OCI-LY1 (cell line): Measurements from ENCODE around the gene HOXB7.

Experiments
- H2AFZ ChIP-seq: fragments of 200-600 bp; sonication (generic), shearing (Covaris generic); 2 replicates; pipeline ENCODE4 v1.6.0; 2014; ENCODE audit warnings: antibody characterized with exemption, mild to moderate bottlenecking, low read length
- H3F3A ChIP-seq: fragments of 200-600 bp; sonication (generic), shearing (Covaris generic); 2 replicates; pipeline ENCODE4 v1.6.0; 2014; ENCODE audit warnings: mild to moderate bottlenecking, antibody characterized with exemption, low read length, moderate library complexity; ENCODE audit not compliant: insufficient read depth
- H3K27ac ChIP-seq: fragments of 200-600 bp; sonication (generic); 2 replicates; pipeline ENCODE4 v1.5.1; 2014; ENCODE audit warnings: low read length, mixed run types, mild to moderate bottlenecking, low read depth; ENCODE audit not compliant: poor library complexity, severe bottlenecking
- H3K27me3 ChIP-seq: fragments of 200-600 bp; sonication (generic); 2 replicates; pipeline ENCODE4 v1.6.0; 2014; ENCODE audit warnings: antibody characterized with exemption, mild to moderate bottlenecking, low read length, moderate library complexity; ENCODE audit not compliant: insufficient read depth
- H3K36me3 ChIP-seq: fragments of 200-600 bp; sonication (generic); 2 replicates; pipeline ENCODE4 v1.6.1; 2014; ENCODE audit warnings: mild to moderate bottlenecking, antibody characterized with exemption, low read length, moderate library complexity, mixed read lengths; ENCODE audit not compliant: insufficient read depth
- H3K4me1 ChIP-seq: fragments of 200-600 bp; sonication (generic); 2 replicates; pipeline ENCODE4 v1.5.1; 2014; ENCODE audit warnings: mild to moderate bottlenecking, low read length, moderate library complexity; ENCODE audit not compliant: insufficient read depth, severe bottlenecking
- H3K4me2 ChIP-seq: fragments of 200-600 bp; sonication (generic), shearing (Covaris generic); 2 replicates; pipeline ENCODE4 v1.6.1; 2014; ENCODE audit warnings: low read length
- H3K4me3 ChIP-seq: fragments of 200-600 bp; sonication (generic); 2 replicates; pipeline ENCODE4 v1.5.1; 2014; ENCODE audit warnings: low read length, low read depth, mild to moderate bottlenecking, mixed read lengths; ENCODE audit not compliant: poor library complexity, severe bottlenecking
- H3K79me2 ChIP-seq: fragments of 200-600 bp; shearing (Covaris generic); 2 replicates; pipeline ENCODE4 v1.6.1; 2016; ENCODE audit warnings: mixed run types, low read length, mixed read lengths; ENCODE audit not compliant: insufficient read depth
- H3K9ac ChIP-seq: fragments of 200-600 bp; sonication (generic), shearing (Covaris generic); 2 replicates; pipeline ENCODE4 v1.6.1; 2014; ENCODE audit warnings: mild to moderate bottlenecking, low read length, mixed read lengths
- H3K9me2 ChIP-seq: fragments of 200-600 bp; sonication (generic), shearing (Covaris generic); 2 replicates; pipeline ENCODE4 v1.6.1; 2014; ENCODE audit warnings: low read depth, mild to moderate bottlenecking, low read length, mixed read lengths
- H3K9me3 ChIP-seq: fragments of 200-600 bp; shearing (Covaris generic); 2 replicates; pipeline ENCODE4 v1.6.1; 2014; ENCODE audit warnings: low read length, mixed read lengths
- H4K20me1 ChIP-seq: fragments of 200-600 bp; sonication (generic), shearing (Covaris generic); 2 replicates; pipeline ENCODE4 v1.6.0; 2016; ENCODE audit warnings: mild to moderate bottlenecking, low read length; ENCODE audit not compliant: insufficient read depth
- EZH2 ChIP-seq: fragments of 200-600 bp; sonication (generic), shearing (Covaris generic); IDR thresholded peaks from 2 replicates; pipeline ENCODE4 v1.8.0; 2017; ENCODE audit warnings: borderline replicate concordance, mixed run types, mild to moderate bottlenecking, antibody characterized with exemption, low read length, moderate library complexity, mixed read lengths
- TF ChIP-seq, protein P1 (sequence below): fragments of 200-600 bp; sonication (generic), shearing (Covaris generic); IDR thresholded peaks from 2 replicates; pipeline ENCODE4 v1.5.1; 2017; ENCODE audit warnings: mild to moderate bottlenecking, antibody characterized with exemption, low read length, moderate library complexity, mixed read lengths

Gene HOXB7

DNA sequence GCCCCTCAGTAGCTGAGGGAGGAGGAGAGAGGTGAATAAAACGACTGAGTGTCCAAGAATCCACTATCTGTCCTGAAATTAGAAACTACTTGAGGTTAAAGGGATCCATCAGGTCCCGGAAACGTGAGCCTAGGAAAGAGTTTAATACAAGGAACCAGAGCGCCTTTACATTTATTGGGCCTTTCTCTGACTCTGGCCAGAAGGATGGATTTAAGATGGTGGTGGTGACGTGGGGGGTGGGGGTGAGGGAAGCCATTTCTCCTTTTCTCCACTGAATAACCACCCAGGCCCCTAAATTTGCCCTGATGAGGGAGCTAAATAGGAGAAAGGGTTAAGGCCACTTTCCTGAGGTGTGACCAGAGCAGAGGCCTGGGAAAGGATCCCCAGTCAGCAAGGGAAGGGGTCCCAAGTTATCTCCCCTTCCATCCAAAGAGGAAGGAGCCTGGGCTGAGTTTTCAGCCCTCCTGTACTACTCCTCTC lies 16.3 kb upstream of the HOXB7 start:
- Histone ChIP-seq H3K9me3 (no peaks in the 10 kb centered on the region), H2AFZ (no peak overlapping the region), H3K9me2 (no peaks in the 10 kb centered on the region), H3F3A (no peaks in the 10 kb centered on the region), H3K79me2 (no peaks in the 10 kb centered on the region), H3K4me2 (no peak overlapping the region), H3K9ac (no peak overlapping the region), H3K36me3 (no peaks in the 10 kb centered on the region), H3K27me3 (no peaks in the 10 kb centered on the region), H3K4me1 (no peaks in the 10 kb centered on the region), H4K20me1 (no peaks in the 10 kb centered on the region), H3K27ac (no peak overlapping the region), H3K4me3 (no peak overlapping the region)
- TF ChIP-seq, protein P1, sequence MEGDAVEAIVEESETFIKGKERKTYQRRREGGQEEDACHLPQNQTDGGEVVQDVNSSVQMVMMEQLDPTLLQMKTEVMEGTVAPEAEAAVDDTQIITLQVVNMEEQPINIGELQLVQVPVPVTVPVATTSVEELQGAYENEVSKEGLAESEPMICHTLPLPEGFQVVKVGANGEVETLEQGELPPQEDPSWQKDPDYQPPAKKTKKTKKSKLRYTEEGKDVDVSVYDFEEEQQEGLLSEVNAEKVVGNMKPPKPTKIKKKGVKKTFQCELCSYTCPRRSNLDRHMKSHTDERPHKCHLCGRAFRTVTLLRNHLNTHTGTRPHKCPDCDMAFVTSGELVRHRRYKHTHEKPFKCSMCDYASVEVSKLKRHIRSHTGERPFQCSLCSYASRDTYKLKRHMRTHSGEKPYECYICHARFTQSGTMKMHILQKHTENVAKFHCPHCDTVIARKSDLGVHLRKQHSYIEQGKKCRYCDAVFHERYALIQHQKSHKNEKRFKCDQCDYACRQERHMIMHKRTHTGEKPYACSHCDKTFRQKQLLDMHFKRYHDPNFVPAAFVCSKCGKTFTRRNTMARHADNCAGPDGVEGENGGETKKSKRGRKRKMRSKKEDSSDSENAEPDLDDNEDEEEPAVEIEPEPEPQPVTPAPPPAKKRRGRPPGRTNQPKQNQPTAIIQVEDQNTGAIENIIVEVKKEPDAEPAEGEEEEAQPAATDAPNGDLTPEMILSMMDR, result no peak
- no peak for TF ChIP-seq EZH2

DNA sequence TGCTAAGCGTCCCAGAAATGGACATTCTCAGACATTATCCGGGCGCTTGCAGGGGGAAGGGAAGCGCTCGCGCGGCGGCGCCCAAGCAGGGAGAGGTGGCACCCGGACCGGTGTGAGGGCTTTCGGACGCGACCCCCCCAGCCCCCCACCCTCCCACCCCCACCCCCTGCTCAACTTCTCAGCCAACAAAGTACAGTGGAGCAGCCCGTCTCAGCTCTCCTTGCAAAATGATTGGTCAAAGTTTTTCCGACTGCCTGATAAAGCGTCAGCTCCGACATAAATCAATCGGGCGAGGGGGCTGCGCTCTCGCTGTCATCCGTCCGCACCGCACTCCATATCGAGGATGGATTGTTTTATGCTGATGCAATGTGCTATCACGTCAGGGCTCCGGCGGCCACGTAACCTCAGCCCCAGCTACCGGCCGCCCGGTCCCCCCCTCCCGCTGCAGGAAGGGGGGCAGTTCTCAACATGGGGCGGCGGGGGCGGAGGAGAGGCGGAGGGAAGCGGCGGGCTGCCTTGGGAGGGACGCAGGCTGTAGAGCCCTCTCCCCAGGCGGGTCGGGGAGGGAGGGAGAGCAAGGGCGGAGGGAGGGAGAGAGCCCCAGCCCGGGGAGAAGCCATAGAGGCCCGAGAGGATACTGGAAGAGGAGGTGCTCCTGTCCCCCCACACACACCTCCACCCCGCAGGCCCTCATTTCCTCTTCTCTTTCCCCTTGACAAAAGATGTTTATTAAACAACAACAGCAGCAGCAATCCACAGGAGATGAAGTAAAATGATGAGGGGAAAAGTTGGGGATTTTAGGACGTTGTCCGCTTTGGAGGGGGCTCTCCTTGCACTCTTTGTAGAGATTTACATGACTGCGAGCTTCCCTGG lies 15.7 kb upstream of the HOXB7 start, which contains the start of gene HOXB9:
HOXB9 (minus strand) TSS at position 114 of the 873 bp plus-strand sequence; CDS start at position 25, 89 bp downstream.
- Histone ChIP-seq H3K4me3 (no peak within 1 kb of the TSS), H3K27me3 (no peaks in the 10 kb centered on the region), H3K9ac (no peak within 1 kb of the TSS), H3K4me2 (no peak within 1 kb of the TSS), H2AFZ (no peak within 1 kb of the TSS), H3K4me1 (no peaks in the 10 kb centered on the region), H4K20me1 (no peaks in the 10 kb centered on the region), H3K79me2 (no peaks in the 10 kb centered on the region), H3F3A (no peaks in the 10 kb centered on the region), H3K9me3 (no peaks in the 10 kb centered on the region), H3K36me3 (no peaks in the 10 kb centered on the region), H3K27ac (no peak within 1 kb of the TSS), H3K9me2 (no peaks in the 10 kb centered on the region)
- TF ChIP-seq, protein P1, result no peak
- TF ChIP-seq EZH2, result no peak

DNA sequence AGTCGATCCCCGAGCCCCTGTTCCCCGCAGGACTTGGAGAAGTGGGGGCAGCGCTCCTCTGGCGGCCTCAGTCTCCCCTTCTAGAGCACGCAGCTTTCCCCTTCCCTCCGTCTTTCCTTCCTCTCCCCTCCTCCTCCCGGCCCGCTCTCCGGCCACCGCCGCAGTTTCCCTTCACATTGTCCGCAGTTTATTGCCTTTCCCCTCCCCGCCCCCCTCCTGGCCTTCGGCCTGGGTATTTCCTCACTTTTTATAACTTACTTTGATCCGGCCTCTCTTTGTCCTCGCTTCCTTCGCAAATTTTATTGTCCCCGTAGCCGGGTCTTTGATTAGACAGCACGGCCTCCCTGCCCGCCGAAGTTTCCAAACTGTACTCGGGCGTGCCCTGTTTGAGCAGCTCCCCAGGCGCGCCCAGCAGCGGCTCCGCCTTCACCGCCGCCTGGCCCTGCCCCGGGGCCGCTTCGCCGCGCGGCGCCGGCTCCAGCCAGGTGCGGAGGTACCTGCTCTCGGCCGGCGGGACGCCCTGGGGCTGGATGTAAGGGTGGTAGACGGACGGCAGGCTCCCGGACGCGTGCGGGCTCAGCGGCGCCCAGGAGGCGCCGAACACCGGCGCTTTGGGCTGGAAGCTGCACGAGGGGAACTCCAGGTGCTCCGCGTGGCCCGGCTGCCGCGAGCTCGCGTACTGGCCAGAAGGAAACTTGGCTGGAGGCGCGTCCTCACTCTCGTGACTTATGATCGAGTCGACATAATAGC lies 14.9 kb upstream of the HOXB7 start:
- H2AFZ ChIP-seq, result no peak overlapping the region
- no peaks in the 10 kb centered on the region for H3F3A ChIP-seq
- no peaks in the 10 kb centered on the region for H3K4me1 ChIP-seq
- H3K9me3 ChIP-seq, result no peaks in the 10 kb centered on the region
- no peak for TF ChIP-seq EZH2
- TF ChIP-seq, protein P1, result no peak
- H3K9ac ChIP-seq, result no peak overlapping the region
- no peaks in the 10 kb centered on the region for H3K9me2 ChIP-seq
- H3K27ac ChIP-seq, result no peak overlapping the region
- H3K27me3 ChIP-seq, result no peaks in the 10 kb centered on the region
- no peaks in the 10 kb centered on the region for H3K79me2 ChIP-seq
- H3K36me3 ChIP-seq, result no peaks in the 10 kb centered on the region
- no peaks in the 10 kb centered on the region for H4K20me1 ChIP-seq
- no peak overlapping the region for H3K4me3 ChIP-seq
- H3K4me2 ChIP-seq, result no peak overlapping the region
